NCI-H510A treated with DMSO at 0.1 percent for 48 hours (cell line): ENCODE results near the gene SDCBP2.

Experiments used
- DNase-seq: peaks from one replicate; lab custom pipeline; 2025; lab: John Stamatoyannopoulos, UW

Gene SDCBP2

DNA sequence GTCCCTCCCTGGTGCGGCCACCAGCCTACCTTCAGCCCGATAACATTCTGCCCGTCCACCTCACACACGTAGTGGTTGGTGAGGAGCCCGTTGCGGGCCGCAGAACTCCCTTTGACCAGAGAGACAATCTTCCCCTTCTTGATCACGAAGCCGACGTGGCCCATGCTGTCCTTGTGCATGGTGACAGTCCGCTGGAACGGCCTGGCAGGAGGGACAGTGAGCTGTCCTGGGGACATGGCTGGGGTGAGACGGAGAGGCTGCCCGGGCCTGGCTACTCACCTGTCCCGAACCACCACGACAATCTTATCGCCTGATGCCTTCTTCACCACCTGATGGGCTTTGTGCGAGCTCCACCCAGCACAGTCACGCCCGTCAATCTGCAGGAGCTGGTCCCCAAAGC, 16.6 kb downstream of the SDCBP2 start:
- no peak for DNase-seq

GRCh38 chr20:1310506-1311190, 18.3 kb downstream of the SDCBP2 start:
- no peak for DNase-seq

DNA sequence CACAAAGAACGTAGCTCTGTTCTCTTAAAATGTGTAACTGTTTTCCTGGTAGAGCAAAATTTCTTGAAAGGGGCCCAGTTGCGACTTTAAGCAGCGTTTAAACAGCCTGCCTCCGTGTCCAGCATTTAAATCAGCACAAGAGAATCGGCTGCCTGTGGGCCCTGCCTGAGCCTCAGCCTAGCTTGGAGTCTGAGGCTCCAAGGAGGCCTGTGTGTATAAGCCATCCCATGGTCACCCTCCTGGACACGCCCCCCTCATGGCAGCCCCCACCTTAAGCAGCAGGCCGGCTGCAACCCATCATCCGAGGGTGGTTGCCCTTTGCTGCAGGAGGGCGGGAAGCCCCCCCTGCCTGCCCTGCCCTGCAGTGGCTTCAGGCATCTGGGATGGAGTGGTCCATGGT, 18.9 kb downstream of the SDCBP2 start:
- DNase-seq: no peak

- no peak for DNase-seq
Observed at GRCh38 chr20:1309439-1309847, 19.5 kb downstream of the SDCBP2 start.

- no peak for DNase-seq
Observed at GRCh38 chr20:1308702-1309095, 20.2 kb downstream of the SDCBP2 start.

GRCh38 chr20:1308067-1308701, 20.8 kb downstream of the SDCBP2 start:
- DNase-seq: no peak

DNA sequence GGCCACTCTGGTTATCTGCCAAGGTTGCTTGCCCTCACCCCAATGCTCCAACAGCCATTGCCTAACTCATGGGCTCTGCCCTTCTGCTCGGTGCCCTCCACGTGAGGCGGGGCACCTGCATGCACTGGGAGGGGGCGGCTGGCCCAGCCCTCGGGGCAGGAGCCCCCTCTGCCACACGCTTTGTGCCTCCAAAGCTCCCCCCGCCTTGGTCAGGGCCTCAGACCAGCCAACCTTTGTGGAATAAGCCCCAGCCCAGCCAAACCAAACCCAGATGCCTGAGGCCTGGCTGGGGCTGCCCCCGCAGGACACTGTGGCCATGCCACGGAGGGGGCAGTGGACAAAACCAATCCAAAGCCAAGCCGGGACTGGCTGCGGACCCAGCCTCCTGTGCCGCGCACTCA, 21.4 kb downstream of the SDCBP2 start:
- no peak for DNase-seq

DNA sequence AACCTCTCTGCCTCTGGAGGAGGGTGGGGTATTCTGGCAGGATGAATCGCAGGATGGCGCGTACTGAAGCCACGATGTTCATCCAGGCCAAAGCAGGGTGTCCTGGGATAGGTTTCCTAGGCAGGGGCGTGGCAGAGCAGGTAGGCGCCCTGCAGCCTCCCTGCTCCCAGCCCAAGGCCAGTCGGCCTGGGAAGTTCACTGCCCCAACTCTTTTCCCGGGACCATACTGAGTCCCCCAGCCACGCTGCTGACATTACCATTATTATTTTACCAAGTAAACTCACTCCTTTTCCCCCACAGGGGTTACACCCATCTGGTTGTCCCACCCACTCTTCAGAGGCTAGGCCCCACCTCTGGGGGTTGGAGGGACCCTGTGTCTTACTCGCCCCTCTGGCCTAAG, 21.8 kb downstream of the SDCBP2 start:
- no peak for DNase-seq

DNA sequence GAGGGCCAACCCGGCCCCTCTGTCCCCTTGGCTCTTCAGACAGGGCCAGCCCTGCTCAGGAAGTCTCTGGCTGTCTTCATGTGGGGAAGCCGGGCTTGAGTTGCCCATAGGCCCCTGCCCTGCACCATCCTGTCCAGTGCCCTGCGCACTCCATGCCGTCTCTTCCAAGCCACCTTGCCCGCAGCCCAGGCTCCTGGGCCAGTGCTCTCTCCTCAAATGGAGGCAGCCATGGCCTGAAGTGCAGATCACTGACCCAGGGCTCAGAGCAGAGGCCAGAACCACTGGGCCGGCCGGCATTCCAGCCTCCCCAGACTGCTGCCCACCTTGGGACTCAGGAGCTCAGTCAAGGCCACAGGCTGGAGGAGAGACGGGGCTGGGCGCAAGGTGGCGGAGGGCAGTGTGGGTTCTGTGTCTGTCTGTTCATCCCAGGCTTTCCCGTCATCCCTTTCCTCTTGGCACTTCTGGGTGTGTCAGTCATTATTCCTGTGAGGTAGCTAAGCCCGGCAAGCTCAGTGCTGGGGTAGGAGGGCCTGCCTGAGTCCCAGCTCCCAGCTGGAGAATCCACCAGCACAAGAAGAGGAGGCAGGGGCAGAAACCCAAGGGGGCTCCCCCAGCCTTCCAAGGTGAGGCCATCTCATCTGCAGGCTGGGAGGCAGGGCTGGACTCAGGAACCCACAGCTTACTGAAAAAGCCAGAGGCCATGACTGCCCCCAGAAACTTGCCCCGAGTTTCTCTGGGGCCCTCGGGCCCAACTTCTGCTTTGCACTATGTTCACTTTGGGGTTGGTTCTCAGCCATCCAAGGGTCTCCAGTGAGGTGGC, 22.4 kb downstream of the SDCBP2 start:
- DNase-seq: no peak

DNA sequence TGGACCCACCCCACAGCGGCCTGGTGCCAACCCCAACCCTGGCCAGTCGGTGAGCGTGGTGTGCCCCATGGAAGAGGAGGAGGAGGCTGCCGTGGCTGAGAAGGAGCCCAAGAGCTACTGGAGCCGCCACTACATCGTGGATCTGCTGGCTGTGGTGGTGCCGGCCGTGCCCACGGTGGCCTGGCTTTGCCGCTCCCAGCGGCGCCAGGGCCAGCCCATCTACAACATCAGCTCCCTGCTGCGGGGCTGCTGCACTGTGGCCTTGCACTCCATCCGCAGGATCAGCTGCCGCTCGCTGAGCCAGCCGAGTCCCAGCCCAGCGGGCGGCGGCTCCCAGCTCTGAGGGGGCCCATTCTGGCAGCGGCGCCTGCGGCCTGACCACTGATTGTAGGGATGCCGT, 23.2 kb downstream of the SDCBP2 start:
- no peak for DNase-seq

GRCh38 chr20:1304710-1305515, 24.0 kb downstream of the SDCBP2 start:
- no peak for DNase-seq

- no peak for DNase-seq
Observed at GRCh38 chr20:1302685-1303541, 26.0 kb downstream of the SDCBP2 start.

DNA sequence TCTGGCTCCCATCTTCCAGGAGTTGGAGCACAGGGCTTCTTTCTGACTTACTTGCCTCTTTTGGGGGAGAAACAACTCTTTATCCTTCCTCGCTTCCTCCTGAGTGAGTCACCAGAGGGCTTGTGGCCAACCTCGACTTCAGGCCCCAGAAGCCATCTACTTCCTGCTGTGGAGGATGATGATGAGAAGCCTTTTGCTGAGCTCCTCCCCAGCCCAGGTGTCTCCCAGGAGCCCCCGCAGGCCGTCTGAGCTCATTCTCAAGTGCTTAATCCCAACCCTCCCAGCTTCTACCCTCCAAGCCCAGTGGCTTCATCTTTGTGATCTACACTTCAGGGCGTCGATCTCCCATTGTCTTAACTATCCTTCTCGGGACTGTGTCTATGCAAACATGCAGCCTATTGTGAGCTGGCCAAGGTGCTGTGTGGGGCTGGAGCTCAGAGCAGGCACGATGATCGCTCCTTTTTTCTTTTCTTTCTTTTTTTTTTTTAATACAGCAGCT, 27.9 kb downstream of the SDCBP2 start:
- no peak for DNase-seq

DNA sequence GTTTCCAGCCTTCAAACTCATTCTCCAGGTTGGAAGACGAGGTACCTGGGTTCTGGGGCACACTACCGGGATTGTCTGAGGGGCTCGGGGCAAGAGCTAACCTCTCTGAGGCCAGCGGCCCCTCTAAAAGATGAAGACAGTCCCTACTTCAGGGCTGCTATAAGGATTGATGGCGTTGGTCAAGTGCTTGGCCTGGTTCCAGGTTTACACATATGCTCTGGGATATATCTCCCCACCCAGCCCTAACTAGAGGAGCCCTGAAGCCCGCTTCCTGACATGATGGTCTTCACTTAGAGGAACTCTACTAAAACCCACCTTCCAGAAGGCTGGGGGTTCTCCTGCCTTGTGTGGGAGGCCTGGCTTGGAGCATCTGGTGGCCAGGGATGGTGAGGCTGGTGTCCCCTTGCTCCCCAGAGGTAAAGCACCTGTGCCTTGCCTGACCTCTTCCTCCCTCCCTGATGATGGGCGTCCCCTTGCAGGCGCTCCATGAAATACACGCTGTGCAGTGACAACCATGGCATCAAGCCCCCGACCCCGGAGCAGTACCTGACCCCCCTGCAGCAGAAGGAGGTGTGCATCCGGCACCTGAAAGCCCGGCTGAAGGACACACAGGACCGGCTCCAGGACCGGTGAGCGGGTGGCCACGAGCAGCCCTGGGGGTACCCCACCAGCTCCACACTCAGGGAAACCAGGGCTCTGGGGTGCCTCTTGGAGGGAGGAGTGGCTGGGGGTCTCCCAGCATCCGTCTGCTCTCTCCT, 28.7 kb downstream of the SDCBP2 start:
- no peak for DNase-seq

DNA sequence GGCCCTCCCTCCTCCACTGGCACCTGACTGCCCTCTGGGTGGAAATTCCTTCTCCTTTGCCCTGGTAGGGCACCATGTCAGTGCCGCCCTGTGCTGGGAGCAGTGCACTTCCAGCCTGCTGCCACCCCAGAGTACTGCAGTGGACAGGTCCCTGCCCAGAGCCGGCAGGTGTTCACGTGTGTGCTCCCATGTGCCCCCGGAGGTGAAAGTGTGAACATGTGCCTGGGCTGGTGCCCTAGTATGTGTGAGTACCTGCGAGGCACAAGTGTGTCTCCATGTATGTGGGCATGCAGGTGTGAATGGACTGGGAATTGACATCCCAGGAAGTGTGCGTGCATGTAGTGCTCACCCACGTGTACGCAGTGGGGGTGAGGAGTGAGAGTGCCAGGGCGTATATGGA, 29.4 kb downstream of the SDCBP2 start:
- no peak for DNase-seq

DNA sequence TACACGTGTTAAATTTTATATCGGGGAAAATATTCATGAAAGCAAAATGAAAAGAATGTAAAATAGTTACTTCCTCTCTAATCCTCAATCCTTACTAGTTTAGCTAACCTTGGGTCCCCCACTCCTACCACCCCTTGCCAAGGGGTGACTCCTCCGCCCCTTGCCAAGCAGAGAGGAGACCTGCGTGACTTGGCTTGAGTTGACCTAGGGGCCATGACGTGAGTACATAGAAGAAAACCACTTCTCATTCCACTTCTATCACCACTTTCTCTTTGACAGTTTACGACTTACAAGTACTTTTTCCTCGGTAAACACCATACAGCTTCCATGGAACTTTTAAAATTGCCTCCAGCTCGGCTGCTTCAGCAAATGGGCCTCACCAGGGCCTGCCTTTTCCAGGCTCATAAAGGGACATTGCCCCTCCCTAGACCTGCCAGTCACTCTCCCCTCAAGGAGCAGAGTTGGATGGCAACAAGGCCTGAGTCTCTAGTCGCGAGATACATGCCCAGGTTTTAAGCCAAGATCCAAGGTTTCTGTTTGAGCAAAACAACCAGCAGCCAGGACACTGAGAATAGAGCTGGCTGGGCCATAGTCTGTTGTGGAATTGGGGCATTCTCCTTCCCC, 29.9 kb downstream of the SDCBP2 start:
- no peak for DNase-seq

- no peak for DNase-seq
Observed at GRCh38 chr20:1298166-1298565, 30.8 kb downstream of the SDCBP2 start.

DNA sequence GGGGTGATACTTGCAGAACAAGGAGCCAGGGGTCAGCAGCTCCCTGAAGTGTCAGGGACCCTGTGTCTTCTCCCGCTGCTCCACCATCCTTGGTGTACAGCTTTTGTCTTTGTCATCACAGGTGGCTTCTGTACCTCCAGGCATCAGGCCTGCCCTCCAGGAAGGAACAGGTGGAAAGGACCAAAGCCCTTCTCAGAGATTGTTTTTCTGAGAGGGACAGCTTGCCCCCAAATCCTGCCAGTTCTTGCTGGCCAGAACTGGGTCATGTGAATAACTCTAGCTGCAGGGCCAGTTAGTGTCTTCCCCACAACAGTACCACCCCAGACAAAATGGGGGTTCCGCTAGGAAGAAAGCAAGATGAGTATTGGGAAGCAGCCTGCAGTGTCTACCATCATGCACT, 31.5 kb downstream of the SDCBP2 start:
- no peak for DNase-seq

GRCh38 chr20:1296922-1297321, 32.0 kb downstream of the SDCBP2 start:
- DNase-seq: peak; percentile 45

DNA sequence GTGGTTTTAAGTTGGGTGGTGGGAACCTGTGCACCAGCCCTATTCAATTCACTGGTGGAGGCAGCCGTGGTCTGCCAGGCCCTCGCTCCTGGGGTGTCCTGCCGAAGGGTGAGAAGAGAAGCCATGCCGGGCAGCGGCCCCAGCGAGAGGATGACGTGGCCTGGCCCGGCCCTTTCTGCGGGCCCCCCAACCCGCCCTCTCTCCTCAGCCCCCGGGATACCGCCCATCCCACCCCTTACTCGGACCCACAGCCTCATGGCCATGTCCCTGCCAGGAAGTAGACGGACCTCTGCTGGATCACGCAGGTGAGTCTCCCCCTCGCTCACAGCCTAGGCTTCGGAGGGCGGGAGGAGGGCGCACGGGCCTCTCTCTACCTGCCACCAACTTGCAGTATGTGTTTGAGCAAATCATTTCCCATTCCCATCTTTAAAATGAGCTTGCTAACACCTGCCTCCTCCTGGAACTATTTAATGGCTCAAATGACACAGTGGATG, 32.8 kb downstream of the SDCBP2 start:
- no peak for DNase-seq
